ENCODE results near the gene OXT.
"Not testable (repeated sequence)": the region's sequence is repeated elsewhere in the genome, so short reads cannot be mapped to it uniquely, and the experiment has no call there.

The OXT gene

DNA sequence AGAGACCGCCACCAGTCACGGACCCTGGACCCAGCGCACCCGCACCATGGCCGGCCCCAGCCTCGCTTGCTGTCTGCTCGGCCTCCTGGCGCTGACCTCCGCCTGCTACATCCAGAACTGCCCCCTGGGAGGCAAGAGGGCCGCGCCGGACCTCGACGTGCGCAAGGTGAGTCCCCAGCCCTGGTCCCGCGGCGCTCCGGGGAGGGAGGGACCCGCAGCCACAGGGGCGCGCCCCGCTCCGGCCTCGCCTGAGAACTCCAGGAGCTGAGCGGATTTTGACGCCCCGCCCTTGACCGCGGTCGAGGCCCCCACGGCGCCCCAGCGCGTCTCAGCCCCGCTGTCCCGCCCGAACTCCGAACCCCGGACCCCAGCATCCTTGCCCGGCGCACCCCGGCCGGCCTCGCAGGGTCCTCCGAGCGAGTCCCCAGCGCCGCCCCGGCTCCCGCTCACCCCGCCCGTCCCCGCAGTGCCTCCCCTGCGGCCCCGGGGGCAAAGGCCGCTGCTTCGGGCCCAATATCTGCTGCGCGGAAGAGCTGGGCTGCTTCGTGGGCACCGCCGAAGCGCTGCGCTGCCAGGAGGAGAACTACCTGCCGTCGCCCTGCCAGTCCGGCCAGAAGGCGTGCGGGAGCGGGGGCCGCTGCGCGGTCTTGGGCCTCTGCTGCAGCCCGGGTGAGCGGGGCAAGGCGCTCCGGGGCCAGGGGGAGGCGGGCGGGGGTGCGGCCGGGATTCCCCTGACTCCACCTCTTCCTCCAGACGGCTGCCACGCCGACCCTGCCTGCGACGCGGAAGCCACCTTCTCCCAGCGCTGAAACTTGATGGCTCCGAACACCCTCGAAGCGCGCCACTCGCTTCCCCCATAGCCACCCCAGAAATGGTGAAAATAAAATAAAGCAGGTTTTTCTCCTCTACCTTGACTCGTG lies at the start of gene OXT:
TSS of gene OXT (plus strand) at position 11 of the 920 bp plus-strand sequence. CDS start at position 47, 36 bp downstream.
- CTCF ChIA-PET: interaction anchor here (0.6 kb wide), 1 partner anchor 398 kb away, joined by 4 read pairs; no protein-coding TSS in a partner anchor
- no peak for DNase-seq (ENCODE audit: low spot score)
- TF ChIP-seq, protein P1, sequence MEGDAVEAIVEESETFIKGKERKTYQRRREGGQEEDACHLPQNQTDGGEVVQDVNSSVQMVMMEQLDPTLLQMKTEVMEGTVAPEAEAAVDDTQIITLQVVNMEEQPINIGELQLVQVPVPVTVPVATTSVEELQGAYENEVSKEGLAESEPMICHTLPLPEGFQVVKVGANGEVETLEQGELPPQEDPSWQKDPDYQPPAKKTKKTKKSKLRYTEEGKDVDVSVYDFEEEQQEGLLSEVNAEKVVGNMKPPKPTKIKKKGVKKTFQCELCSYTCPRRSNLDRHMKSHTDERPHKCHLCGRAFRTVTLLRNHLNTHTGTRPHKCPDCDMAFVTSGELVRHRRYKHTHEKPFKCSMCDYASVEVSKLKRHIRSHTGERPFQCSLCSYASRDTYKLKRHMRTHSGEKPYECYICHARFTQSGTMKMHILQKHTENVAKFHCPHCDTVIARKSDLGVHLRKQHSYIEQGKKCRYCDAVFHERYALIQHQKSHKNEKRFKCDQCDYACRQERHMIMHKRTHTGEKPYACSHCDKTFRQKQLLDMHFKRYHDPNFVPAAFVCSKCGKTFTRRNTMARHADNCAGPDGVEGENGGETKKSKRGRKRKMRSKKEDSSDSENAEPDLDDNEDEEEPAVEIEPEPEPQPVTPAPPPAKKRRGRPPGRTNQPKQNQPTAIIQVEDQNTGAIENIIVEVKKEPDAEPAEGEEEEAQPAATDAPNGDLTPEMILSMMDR (conservative IDR thresholded peaks at IDR 0.05; ENCODE audit: low read depth): no peak
- POLR2A ChIA-PET (ENCODE audit: low non-redundant PET): no interaction called here
- no peak within 1 kb of the TSS for H3K27ac ChIP-seq

DNA sequence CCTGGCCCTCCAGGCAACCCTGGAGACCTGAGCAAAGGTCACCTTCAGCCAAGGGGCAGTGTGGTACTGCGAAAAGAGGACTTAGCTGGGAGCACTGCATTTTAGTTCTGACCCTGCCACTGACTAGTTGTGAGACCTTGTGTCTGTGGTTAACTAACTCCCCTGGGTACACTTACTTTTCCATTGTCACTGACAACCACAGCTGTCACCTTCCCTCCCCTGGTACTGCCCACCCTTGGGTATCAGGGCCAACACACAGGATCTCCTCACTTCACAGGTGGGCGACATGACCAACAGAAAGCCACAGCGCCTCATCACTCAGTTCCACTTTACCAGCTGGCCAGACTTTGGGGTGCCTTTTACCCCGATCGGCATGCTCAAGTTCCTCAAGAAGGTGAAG lies 49.6 kb upstream of the OXT start:
- TF ChIP-seq, protein P1 (conservative IDR thresholded peaks at IDR 0.05; ENCODE audit: low read depth): no peak
- POLR2A ChIA-PET (ENCODE audit: low non-redundant PET): no interaction called here
- DNase-seq (ENCODE audit: low spot score): no peak
- CTCF ChIA-PET: no interaction called here
- H3K27ac ChIP-seq: no peak overlapping the region

DNA sequence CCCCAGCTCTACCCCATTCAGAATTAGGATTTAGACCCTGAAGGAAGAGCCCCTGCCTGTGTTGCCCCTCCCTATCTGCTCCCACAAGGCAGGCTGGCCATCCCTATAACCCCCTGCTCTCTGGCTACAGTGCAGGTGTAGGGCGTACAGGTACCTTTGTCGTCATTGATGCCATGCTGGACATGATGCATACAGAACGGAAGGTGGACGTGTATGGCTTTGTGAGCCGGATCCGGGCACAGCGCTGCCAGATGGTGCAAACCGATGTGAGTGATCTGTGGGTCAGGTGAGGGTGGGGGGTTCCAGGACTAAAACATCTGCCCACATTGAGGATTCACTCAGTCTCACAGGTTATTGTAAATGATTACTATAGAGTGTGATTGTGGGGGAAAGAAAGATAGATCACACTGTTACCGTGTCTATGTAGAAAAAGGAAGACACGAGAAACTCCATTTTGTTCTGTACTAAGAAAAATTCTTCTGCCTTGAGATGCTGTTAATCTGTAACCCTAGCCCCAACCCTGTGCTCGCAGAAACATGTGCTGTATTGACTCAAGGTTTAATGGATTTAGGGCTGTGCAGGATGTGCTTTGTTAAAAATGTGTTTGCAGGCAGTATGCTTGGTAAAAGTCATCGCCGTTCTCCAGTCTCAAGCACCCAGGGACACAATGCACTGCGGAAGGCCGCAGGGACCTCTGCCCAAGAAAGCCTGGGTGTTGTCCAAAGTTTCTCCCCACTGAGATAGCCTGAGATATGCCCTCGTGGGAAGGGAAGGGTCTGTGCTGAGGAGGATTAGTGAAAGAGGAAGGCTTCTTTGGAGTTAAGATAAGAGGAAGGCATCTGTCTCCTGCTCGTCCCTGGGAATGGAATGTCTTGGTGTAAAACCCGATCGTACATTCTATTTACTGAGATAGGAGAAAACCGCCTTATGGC lies 48.6 kb upstream of the OXT start:
- DNase-seq (ENCODE audit: low spot score); H3K27ac ChIP-seq; CTCF ChIA-PET; POLR2A ChIA-PET (ENCODE audit: low non-redundant PET): not testable (repeated sequence)

DNA sequence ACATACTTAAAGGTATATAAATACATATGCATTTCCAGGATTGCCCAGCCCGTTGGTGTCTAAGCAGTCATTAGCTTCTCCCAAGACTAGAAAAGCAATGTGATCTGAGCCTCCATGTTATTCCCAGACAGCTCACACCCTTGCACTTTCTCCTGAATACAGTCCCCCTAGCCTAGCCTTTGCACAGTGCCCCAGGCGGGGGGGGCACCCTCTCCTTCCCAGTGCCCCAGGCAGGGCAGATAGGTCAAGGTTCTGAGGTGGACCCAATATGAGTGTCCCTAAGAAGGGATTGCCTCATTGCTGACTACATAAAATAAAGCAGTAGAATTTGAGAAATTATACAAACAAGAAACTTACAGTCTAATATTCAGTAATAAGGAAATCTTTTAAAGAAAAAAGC lies 43.4 kb upstream of the OXT start:
- no peak overlapping the region for H3K27ac ChIP-seq
- ChIA-PET POLR2A (ENCODE audit: low non-redundant PET) (no interaction called here), CTCF (no interaction called here)
- TF ChIP-seq, protein P1 (conservative IDR thresholded peaks at IDR 0.05; ENCODE audit: low read depth): no peak
- DNase-seq (ENCODE audit: low spot score): no peak

DNA sequence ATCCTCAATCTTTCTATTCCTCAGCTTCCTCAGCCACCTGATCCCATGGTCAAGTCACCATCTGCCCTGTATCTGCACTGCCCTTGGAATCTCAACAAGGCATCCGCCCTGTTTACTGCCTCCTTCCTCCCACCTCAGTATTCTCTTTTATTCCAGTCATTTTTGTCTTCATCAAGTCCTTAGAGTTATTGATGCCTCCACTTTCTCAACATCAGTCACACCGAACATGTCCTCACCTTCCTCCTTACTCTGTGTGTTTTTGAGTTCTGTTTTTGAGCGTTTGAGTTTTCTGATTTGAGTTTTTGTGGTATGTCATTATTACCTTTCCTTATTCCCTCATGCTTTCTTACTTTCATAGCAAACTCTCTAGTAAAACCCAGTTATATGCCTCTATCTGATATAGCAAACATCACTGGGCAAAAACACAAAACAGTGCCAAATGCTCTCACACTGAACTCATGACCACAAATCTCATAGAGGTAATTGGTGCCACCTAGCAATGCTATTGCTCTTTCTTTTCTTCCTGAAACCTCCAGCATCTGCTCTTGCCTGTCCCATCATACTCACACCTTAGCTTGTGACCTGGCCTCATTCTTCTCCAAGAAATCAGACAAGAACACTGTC lies 39.8 kb upstream of the OXT start:
- no peak for DNase-seq (ENCODE audit: low spot score)
- TF ChIP-seq, protein P1 (conservative IDR thresholded peaks at IDR 0.05; ENCODE audit: low read depth): no peak
- H3K27ac ChIP-seq: no peak overlapping the region
- CTCF ChIA-PET: no interaction called here
- POLR2A ChIA-PET (ENCODE audit: low non-redundant PET): no interaction called here

DNA sequence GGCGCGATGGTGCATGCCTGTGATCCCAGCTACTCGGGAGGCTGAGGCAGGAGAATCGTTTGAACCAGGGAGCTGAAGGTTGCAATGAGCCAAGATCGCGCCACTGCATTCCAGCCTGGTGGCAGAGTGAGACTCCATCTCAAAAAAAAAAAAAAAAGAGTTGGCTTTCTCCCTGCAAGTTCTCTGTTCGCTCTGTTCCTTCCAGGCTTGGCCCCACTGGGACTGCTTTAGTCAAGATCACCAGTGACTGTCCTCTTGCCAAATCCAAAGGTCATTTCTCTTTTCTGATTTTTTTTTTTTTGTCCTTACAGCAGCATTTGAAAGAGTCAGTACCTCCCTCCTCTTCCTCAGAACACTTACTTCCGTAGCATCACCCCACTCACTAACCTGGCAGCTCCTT lies 38.8 kb upstream of the OXT start:
- no peak overlapping the region for H3K27ac ChIP-seq
- ChIA-PET CTCF (no interaction called here), POLR2A (ENCODE audit: low non-redundant PET) (no interaction called here)
- no peak for DNase-seq (ENCODE audit: low spot score)
- TF ChIP-seq, protein P1 (conservative IDR thresholded peaks at IDR 0.05; ENCODE audit: low read depth): no peak
